Mucosa of rectum (tissue), 2 donors: Measurements from ENCODE around the gene SHISA4.
"Not testable (repeated sequence)": the region's sequence is repeated elsewhere in the genome, so short reads cannot be mapped to it uniquely, and the experiment has no call there.

Experiments used
- H3K27ac ChIP-seq, 2 donors: one replicate each; pipeline ENCODE4 v1.7.0; 2013; ENCODE audit warnings: inconsistent platforms in 2 of 2, low read depth in 2 of 2, low read length in 2 of 2
- H3K27me3 ChIP-seq, 2 donors: one replicate each; pipeline ENCODE4 v1.7.0; 2013; ENCODE audit warnings: low read length in 2 of 2; ENCODE audit not compliant: control insufficient read depth in 2 of 2, insufficient read depth in 2 of 2
- H3K36me3 ChIP-seq, 2 donors: one replicate each; pipeline ENCODE4 v1.7.0; 2013; ENCODE audit warnings: low read length in 2 of 2; ENCODE audit not compliant: control insufficient read depth in 2 of 2, insufficient read depth in 2 of 2
- H3K4me1 ChIP-seq, 2 donors: one replicate each; pipeline ENCODE4 v1.7.0; 2013; ENCODE audit warnings: low read length in 2 of 2, mild to moderate bottlenecking in 1 of 2; ENCODE audit not compliant: control insufficient read depth in 2 of 2, insufficient read depth in 2 of 2
- H3K4me3 ChIP-seq, 2 donors: one replicate each; pipeline ENCODE4 v1.7.0; 2013; ENCODE audit warnings: low read length in 2 of 2
- H3K9ac ChIP-seq, 2 donors: one replicate each; pipeline ENCODE4 v1.7.0; 2013; ENCODE audit warnings: low read length in 2 of 2, low read depth in 1 of 2, mild to moderate bottlenecking in 1 of 2
- H3K9me3 ChIP-seq, 2 donors: one replicate each; pipeline ENCODE4 v1.7.0; 2013; ENCODE audit warnings: low read length in 2 of 2; ENCODE audit not compliant: control insufficient read depth in 2 of 2
- donor health status: healthy.
- donor health status: Normal muscosa, but diverticular disease.

SHISA4 gene

DNA sequence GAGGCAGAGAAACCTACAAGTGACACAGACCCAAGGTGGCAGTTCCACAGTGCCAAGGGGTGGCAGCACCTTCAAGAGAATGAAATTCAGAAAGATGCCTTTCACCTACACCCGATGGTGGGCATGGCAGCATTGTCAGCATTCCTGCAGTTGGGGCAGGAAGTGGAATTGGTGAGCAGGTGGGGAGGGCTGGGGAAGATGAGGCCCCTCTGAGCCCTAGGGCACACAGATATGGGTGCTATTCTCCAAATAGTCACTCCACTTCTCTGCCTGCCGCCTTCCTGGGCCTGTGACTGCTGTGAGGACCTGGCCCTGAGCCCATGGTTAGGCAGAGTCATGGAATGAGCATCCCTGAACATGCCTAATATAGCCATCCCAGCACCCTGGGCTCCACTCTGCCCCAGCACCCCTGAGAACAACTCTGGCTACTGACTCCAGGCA lies 8.3 kb downstream of the SHISA4 start:
- Histone ChIP-seq H3K4me3 (no peak overlapping the region), H3K4me1 (peaks cover 0 to 3% of the 10 kb centered on the region in 2 donors), H3K27me3 (no peaks in the 10 kb centered on the region), H3K36me3 (no peaks in the 10 kb centered on the region), H3K27ac (peak overlapping the region; percentile 48 to 61), H3K9me3 (no peaks in the 10 kb centered on the region), H3K9ac (no peak overlapping the region)

GRCh38 chr1:201898240-201898894 lies 9.7 kb downstream of the SHISA4 start:
- H3K9ac ChIP-seq = no peak overlapping the region
- no peaks in the 10 kb centered on the region for H3K36me3 ChIP-seq
- H3K27me3 ChIP-seq = no peaks in the 10 kb centered on the region
- no peak overlapping the region for H3K4me3 ChIP-seq
- no peaks in the 10 kb centered on the region for H3K9me3 ChIP-seq
- peaks cover 0 to 3% of the 10 kb centered on the region in 2 donors for H3K4me1 ChIP-seq
- no peak overlapping the region for H3K27ac ChIP-seq

DNA sequence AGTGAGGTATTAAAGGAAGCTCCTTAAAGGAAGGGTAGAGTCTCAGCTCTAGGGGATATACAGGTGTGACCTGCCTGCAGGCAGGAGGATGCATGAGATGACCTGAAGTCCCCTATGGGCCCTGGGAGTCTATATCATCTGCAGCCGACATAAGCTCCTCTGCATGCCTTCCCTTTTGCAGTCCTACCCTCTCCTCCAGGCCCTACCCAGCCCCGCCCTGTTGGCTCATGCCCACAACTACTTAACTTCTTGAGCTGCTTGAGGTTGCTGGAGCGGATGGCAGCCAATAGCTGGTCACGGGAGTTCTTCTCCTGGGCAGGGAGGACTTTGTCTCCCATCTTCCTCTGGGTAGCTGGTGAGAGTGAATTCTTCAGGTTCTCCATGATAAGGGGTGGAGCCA lies 10.3 kb downstream of the SHISA4 start:
- H3K4me1 ChIP-seq = peaks cover 0 to 3% of the 10 kb centered on the region in 2 donors
- no peak overlapping the region for H3K4me3 ChIP-seq
- H3K27me3 ChIP-seq = no peaks in the 10 kb centered on the region
- H3K27ac ChIP-seq = no peak overlapping the region
- H3K36me3 ChIP-seq = no peaks in the 10 kb centered on the region
- H3K9ac ChIP-seq = no peak overlapping the region
- H3K9me3 ChIP-seq = no peaks in the 10 kb centered on the region

GRCh38 chr1:201899683-201900429 lies 11.2 kb downstream of the SHISA4 start:
- H3K27ac ChIP-seq = peak overlapping the region; percentile 13 to 20
- H3K9me3 ChIP-seq = no peaks in the 10 kb centered on the region
- H3K27me3 ChIP-seq = no peaks in the 10 kb centered on the region
- peaks cover 0 to 3% of the 10 kb centered on the region in 2 donors for H3K4me1 ChIP-seq
- no peak overlapping the region for H3K9ac ChIP-seq
- H3K4me3 ChIP-seq = no peak overlapping the region
- H3K36me3 ChIP-seq = no peaks in the 10 kb centered on the region

- Histone ChIP-seq H3K9me3 (no peaks in the 10 kb centered on the region), H3K27me3 (no peaks in the 10 kb centered on the region), H3K9ac (no peak overlapping the region), H3K36me3 (no peaks in the 10 kb centered on the region), H3K4me1 (peaks cover 0 to 6% of the 10 kb centered on the region in 2 donors), H3K4me3 (no peak overlapping the region), H3K27ac (peak overlapping the region in 1 of 2 donors; percentile 13)
Measured at GRCh38 chr1:201900476-201900875, 11.8 kb downstream of the SHISA4 start.

GRCh38 chr1:201901036-201901435 lies 12.3 kb downstream of the SHISA4 start:
- H3K27me3 ChIP-seq, H3K36me3 ChIP-seq, H3K27ac ChIP-seq, H3K9me3 ChIP-seq, H3K4me1 ChIP-seq, H3K4me3 ChIP-seq, H3K9ac ChIP-seq: not testable (repeated sequence)

GRCh38 chr1:201902198-201902597 lies 13.5 kb downstream of the SHISA4 start:
- peak overlapping the region in 1 of 2 donors; percentile 79 for H3K27ac ChIP-seq
- no peak overlapping the region for H3K4me3 ChIP-seq
- no peak overlapping the region for H3K9ac ChIP-seq
- no peaks in the 10 kb centered on the region for H3K9me3 ChIP-seq
- no peaks in the 10 kb centered on the region for H3K27me3 ChIP-seq
- H3K36me3 ChIP-seq = no peaks in the 10 kb centered on the region
- H3K4me1 ChIP-seq = peaks cover 0 to 3% of the 10 kb centered on the region in 2 donors

DNA sequence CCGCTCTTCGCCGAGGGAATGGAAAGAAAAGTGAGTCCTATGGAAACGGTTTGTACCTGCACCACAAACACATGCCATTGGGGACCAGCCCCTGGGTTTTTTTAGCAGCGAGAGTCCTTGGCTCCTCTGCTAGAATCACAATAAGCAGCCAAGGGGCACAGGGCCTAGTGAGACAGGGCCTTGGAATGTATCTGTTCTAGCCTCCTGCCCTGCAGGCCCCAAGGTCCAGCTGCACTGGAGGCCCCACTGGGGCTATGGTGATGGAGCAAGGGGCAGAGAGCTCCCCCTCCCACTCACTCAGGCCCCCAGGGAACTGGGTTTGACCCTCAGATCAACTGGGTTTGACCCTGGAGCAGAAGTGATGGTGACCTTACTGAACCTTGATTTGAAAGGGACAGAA lies 14.4 kb downstream of the SHISA4 start:
- Histone ChIP-seq H3K36me3 (no peaks in the 10 kb centered on the region), H3K27ac (peak overlapping the region; percentile 55 to 79), H3K9ac (no peak overlapping the region)

GRCh38 chr1:201904579-201904978 lies 15.9 kb downstream of the SHISA4 start:
- peaks cover 0 to 3% of the 10 kb centered on the region in 2 donors for H3K4me1 ChIP-seq
- peak overlapping the region; percentile 74 to 79 for H3K27ac ChIP-seq
- H3K4me3 ChIP-seq = no peak overlapping the region
- no peaks in the 10 kb centered on the region for H3K9me3 ChIP-seq
- H3K9ac ChIP-seq = peak overlapping the region; percentile 9 to 49
- H3K36me3 ChIP-seq = no peaks in the 10 kb centered on the region
- H3K27me3 ChIP-seq = no peaks in the 10 kb centered on the region

More for the DNA sequence above, 14.4 kb downstream of the SHISA4 start:
- Histone ChIP-seq H3K27me3 (no peaks in the 10 kb centered on the region), H3K4me3 (no peak overlapping the region), H3K4me1 (peaks cover 0 to 3% of the 10 kb centered on the region in 2 donors), H3K9me3 (no peaks in the 10 kb centered on the region)

- Histone ChIP-seq H3K4me3 (no peak overlapping the region), H3K4me1 (peaks cover 0 to 3% of the 10 kb centered on the region in 2 donors), H3K9me3 (no peaks in the 10 kb centered on the region), H3K36me3 (no peaks in the 10 kb centered on the region), H3K27ac (peak overlapping the region; percentile 74 to 79), H3K27me3 (no peaks in the 10 kb centered on the region), H3K9ac (peak overlapping the region; percentile 9 to 49)
Measured at GRCh38 chr1:201905234-201905890, 16.7 kb downstream of the SHISA4 start.
